ENCODE data around the gene CRYBG1.

- no peak for TF ChIP-seq REST (IDR thresholded peaks at IDR 0.05; ENCODE audit: insufficient read depth in 1 of 2, low read depth in 2 of 2, low read length in 2 of 2)
- no peak for TF ChIP-seq POLR2AphosphoS5 (IDR thresholded peaks at IDR 0.05; ENCODE audit: low read depth, low read length)
- TF ChIP-seq SIN3A (IDR thresholded peaks at IDR 0.05; ENCODE audit: borderline replicate concordance, insufficient read depth, low read length): no peak
- no peak for TF ChIP-seq TAF1 (IDR thresholded peaks at IDR 0.05; ENCODE audit: borderline replicate concordance, insufficient read depth, low read length)
- no peak for TF ChIP-seq FOXP2 (optimal IDR thresholded peaks at IDR 0.05; ENCODE audit: borderline replicate concordance, extremely low read depth, extremely low read length, insufficient read depth)
Measured at GRCh38 chr6:106373502-106374239, 13.2 kb downstream of the CRYBG1 start.
